ENCODE data around the gene DENND4A.
"Not testable (repeated sequence)": the region's sequence is repeated elsewhere in the genome, so short reads cannot be mapped to it uniquely, and the experiment has no call there.

Gene DENND4A

DNA sequence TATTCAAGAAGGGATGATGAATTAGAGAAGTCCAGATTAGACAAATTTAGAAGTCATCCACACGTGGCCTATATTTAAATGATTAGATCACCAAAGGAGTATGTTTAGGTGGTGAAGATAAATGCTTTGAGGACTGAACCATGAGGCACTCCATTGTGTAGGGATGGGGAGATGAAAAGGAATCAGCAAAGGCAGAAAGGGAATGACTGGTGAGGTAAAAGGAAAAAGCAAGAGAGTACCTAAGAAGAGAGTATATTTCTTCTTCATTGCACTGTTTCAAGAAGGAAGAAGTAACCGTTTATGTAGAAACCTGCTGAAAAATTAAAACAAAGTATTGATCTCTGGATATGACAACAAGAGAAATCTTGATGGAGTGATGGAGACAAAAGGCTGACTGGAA lies 40.7 kb downstream of the DENND4A start:
- DNase-seq = no peak

DNA sequence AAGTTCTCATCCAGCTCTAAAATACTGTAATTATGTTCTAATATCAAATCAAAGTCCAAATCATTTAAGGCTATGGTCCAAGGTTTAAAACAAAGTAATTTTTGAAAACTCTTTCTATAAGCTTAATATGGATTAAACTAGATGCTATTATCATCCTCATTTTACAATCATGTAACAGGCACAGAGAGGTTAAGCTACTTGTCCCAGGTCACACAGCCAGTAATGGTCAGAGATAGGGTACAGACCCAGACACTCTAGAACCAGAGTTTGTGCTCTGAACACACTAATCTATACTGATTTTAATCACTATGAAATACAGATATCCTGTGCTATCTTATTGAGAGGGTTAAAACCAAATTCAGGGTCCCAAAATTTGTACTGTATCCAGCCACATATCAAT lies 44.8 kb downstream of the DENND4A start:
- no peak for DNase-seq

DNA sequence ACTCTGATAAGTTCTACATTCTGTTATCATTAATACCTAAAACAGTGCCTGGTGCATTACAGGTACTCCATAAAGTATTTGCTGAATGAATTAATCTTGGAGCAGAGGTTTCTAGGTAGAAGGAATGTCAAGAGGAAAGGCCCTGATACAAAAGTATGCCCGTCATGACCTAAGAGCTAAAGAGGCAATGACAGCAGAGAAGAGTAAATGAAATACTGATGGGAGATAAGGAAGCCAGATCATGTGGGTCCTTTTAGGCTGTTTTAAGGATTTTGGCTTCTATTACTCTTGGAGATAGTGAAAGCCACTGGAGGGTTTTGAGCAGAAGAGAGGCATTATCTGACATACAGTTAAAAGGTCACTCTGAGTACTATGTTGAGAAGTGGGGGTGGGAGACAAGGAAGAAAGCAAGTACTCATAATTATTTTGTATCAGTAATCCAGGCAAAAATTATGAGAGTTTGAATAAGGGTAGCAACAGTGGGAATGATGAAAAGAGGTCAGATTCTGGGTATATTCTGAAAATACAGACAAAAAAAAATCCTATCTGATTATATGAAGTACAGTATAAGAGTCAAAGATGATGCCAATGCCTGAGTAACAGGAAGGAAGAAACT lies 48.3 kb downstream of the DENND4A start:
- no peak for DNase-seq

DNA sequence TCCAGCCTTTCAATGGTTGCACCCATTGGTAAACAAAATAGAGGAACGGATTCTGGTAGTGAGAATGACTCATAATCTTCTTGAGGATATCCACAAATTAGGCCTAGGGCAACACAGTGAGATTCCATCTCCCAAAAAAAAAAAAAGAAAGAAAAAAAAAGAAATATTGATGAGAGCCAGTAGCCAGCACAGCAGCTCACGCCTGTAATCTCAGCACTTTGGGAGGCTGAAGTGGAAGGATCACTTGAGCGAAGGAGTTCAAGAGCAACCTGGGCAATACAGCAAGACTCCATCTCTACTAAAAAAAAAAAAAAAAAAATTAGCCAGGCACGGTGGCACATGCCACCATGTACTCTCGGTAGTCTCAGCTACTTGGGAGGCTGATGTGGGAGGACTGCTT lies 51.9 kb downstream of the DENND4A start:
- DNase-seq = no peak

DNA sequence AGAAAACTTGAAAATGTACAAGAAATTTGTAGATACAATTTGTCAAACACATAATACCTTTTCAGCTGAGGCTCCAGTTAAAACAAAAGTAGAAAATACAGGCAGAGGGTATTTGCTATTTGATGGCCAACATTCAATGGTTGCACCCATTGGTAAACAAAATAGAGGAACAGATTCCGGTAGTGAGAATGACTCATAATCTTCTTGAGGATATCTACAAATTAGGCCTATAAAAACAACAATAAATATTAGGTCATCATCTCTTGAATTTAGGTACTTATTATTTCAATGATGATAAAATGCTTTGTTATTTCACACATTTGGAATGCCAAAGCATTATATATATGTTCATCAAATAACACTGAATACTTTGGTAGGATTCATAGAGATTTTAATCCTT lies 53.4 kb downstream of the DENND4A start:
- no peak for DNase-seq

DNA sequence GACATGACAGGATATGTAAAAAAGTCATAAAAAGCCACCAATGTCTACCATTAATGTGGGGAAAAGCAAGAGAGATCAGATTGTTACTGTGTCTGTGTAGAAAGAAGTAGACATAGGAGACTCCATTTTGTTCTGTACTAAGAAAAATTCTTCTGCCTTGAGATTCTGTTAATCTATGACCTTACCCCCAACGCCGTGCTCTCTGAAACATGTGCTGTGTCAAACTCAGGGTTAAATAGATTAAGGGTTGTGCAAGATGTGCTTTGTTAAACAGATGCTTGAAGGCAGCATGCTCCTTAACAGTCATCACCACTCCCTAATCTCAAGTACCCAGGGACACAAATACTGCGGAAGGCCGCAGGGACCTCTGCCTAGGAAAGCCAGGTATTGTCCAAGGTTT lies 58.5 kb downstream of the DENND4A start:
- not testable (repeated sequence) for DNase-seq

DNA sequence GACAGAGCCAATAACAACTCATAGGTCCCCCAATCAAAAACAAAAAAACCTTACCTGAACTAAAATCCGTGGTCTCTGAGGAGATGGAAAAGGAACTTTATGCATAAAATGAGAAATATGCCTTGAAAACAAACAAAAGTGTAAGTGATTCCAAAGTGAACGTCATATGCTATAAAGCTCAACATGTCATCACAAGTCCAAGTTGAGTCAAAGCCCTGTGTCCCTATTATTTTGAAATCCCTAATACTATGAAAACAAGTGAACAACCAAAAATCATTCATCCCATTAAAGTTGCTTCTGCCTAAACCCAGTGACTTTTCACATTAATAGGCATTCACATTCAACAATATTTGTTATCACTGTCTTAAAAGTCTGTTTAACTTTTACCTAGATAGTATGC lies 59.4 kb downstream of the DENND4A start:
- no peak for DNase-seq

DNA sequence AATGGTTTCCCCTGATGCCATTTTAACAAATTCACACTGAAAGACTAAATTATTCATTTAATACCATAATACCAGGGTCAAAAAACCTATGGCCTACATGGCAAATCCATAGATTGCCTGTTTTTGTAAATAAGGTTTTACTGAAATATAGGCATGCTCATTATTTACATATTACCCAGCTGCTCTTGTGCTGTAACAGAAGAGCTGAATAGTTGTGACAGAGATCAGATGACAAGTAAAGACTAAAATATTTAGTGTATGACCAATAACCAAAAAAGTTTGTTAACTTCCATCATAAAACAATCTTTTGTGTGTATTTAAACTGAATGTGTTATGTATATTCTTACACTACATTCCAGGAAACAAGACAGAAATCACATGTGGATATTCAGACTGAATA lies 60.2 kb downstream of the DENND4A start:
- no peak for DNase-seq

DNA sequence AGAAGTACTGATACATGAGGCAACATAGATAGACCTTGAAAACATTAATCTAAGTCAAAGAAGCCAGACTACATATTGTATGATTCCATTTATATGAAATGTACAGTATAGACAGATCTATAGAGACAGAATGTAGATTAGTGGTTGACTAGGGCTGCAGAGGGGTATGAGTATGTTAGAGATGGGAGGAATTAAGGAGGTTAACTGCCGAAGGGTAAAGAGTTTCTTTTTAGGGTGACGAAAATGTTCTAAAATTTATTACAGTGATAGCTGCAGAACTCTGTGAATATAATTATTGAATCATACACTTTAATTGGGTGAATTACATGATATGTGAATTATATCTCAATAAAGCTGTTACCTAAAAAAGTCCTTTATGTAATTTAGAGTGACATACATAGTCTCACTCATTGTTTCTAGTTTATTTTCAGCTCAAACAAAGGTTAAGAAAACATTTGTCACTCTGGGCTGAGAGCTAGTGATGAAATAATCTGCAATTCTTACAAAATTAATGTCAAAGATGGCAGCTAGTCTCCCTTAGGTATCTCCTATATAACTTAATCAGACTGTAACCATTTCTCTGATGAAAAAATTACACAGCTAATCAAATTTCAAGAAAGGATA lies 61.4 kb downstream of the DENND4A start:
- DNase-seq = no peak

DNA sequence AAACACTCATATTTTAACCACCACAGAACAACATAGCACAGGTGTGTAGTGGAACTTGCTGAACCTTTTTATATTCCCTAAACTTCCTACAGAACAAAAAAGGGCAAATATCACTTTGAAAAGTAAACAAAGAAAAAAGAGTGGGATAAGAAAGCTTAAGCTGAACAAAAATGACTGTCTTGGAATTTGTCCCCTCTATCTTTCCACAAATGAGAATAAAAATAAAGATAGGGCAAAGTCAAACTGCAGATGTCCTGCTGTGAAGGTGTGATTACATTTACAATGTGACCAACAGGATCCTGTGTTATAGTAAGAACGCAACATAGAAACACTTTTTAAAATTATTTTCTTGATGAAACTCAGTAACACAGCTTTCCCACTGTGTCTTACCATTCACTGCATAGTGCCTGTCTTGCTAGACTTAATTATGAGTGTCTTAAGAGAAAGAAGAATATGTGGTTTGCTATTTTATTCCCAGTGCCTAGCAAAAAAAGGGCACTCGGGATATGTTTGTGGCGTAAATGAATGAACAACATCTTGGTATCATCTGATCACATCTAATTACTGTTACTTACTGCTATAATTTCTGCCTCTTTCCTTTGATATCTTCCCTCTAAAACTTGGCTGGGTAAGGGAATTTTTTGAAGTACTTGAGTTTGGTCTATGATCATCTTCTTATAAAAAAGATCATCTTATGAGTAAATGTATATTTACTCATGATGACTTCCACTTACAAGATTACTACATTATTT lies 67.5 kb downstream of the DENND4A start:
- no peak for DNase-seq

DNA sequence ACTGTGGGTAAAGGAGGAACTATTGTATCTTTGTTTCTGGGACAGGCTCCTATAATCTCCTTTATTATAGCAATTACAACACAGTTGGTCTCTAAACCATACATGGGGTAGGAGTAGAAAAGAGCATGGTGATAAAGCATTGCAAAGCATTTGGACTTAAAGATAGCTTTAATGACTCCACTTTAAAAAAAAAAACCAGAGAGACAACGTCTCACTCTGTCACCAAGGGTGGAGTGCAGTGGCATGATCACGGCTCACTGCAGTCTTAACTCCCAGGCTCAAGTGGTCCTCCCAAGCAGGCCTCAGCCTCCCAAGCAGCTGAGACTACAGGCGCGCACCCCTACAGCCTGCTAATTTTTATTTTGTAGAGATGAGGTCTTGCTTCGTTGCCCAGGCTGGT lies 68.2 kb downstream of the DENND4A start:
- no peak for DNase-seq

DNA sequence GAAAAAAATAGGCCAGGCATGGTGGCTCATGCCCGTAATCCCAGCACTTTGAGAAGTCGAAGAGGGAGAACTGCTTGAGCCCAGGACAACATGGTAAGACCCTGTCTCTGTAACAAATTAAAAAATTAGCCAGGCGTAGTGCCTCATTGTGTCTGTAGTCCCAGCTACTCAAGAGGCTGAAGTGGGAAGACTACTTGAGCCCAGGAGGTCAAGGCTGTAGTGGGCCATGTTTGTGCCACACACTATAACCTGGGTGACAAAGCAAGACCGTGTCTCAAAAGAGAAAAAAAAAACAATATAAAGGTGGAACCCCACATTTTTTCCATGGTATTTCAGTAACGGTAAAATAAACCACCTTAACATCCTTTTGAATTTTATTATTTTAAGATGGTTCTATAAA lies 69.9 kb downstream of the DENND4A start:
- DNase-seq = no peak

DNA sequence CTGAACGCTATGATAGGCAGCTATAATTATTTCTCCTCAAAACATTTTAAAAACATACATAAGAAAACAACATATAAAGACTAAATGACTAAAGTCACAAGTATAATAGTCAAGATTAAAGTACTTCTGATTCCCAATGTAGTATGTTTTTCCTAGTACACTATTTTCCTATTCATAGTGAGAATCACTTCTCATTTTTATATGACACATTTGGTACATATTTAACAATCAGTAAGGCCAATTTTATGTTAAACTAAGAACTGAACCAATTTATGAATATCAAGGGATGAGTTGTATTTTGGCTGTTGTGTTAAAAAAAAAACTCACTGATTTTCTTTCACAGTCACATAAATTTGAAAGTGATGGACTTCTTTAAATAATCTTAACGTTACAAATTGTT lies 79.7 kb downstream of the DENND4A start:
- DNase-seq = no peak

DNA sequence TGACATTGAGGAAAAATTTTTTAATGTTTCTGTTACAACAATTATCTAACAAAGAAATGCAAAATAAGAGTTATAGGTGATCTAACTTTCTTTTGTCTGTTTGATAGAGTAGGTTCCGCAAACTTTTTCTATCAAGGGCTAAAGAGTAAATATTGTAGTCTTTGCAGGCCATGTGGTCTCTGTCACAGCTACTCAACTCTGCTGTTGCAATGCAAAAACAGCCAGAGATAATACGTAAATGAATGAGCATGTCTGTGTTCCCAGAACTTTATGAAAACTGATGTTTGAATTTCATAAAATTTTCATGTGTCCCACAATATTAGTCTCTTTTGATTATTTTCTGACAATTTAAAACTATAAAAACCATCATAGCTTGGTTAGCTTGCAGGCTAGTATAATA lies 97.0 kb downstream of the DENND4A start:
- no peak for DNase-seq

DNA sequence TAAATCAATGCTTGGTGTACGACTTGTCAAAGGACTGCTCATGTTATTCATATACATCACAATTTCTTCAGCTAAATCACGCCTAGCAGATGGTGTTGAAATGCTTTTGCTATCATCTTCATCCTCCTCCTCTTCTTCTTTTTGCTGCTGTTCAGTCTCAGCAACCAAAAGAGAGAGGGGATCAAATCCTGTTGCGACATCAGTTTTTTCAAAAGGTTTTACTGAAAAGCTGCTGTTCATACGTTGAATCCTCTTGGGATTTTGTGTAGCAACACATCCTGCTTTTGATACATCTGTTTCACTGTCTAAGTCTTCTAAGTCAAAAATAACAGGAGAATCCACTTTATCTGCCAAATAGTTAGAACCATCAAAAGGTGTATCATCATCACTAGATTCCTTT lies 101.3 kb downstream of the DENND4A start:
- DNase-seq = no peak

DNA sequence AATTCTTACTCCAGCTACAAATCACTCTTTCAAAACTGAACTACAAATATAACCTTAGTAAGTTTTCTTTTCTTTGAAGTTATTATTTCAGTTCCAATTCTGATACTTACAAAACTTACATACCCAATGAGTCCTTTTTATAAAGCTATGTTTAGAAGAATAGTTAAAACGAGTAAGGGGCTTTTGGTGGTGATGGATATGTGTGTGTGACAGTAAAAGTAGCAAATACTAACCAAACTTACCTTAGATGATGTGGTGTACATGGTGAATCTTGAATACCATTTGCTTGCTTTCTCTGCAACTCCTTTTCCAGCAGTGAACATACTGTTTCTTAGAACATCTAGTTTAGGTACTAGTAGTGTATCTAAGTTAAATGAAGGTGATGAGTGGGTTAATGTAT lies 101.9 kb downstream of the DENND4A start:
- DNase-seq = no peak

DNA sequence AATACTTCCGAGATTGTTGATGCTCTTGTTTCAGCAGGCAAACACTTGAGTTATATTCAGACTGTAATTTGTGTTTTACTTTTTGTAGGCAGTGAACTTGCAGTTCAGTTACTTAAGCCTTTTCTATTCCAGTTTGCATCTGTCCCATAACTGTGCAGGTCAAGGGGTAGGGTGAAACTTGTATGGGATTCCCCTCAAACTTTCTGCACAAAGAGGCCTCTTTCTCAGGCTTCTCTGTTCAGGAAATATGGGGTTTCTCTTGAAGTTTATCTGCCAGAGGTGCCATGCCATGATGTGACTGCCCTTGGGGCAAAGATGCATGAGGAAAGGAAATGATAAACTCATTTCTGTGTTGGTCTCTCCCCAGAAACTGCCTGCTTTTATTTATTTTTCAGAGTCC lies 103.6 kb downstream of the DENND4A start:
- no peak for DNase-seq

DNA sequence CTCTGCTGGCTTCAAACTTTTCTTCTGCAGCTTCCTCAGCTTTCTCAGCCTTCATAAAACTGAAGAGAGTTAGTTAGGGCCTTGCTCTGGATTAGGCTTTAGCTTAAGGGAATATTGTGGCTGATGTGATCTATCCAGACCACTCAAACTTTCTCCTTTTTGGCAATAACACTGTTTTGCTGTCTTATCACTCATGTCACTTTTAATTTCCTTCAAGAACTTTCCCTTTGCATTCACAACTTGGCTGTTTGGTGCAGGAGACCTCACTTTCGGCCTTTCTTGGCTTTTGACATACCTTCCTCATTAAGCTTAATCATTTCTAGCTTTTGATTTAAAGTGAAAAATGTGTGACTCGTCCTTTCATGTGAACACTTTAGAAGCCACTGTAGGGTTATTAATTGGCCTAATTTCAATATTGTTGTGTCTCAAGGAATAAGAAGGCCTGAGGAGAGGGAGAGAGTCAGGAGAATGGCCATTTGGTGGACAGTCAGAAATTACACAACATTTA lies 109.6 kb downstream of the DENND4A start:
- DNase-seq = no peak

DNA sequence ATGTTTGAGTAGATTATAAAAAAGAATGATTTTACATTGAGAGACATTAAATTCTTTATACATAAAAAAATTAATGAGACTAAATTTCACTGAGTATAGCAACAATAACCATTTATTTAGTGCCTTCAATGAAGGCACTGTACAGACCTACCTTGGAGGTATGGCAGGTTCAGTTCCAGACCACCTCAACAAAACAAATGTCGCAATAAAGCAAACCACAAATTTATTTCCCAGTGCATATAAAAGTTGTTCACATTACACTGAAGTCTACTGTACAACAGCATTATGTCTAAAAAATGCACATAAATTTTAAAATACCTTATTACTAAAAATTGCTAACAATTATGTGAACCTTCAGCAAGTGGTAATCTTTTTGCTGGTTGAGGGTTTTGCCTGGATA lies 111.5 kb downstream of the DENND4A start:
- no peak for DNase-seq

DNA sequence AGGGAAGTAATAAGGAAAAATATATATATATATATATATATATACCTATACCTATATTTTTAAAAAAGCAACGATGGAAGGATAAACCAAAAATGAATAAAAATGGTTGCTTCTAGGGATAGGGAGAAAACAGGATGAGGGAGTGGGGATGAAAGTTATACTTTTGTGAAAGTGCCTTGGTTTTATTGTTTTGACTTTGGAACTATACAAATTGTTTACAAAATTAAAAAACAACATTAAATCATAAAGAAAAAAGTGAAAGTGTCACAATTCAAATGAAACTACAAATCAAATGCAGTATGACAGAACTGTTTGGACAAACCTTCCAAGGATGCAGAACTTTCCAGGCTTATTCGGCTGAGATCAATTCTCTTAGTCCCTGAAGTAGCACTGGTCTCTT lies 116.0 kb downstream of the DENND4A start:
- no peak for DNase-seq

DNA sequence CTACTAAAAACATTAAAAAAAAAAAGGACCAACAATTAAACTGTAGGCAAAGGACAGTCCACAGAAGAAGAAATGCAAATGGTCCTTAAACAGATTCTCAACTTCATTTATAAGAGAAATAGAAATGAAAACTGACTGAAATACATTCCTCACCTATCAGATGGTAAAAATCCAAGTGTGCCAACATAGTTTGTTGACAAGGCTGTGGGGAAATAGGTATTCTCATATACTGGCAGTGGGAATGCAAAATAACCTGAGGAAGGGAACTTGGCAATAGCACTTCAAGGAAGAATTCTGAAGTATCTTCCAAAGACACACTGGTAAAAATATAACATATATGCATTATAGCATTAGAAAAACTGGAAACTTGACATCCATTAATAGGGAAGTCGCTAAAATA lies 116.5 kb downstream of the DENND4A start:
- no peak for DNase-seq

DNA sequence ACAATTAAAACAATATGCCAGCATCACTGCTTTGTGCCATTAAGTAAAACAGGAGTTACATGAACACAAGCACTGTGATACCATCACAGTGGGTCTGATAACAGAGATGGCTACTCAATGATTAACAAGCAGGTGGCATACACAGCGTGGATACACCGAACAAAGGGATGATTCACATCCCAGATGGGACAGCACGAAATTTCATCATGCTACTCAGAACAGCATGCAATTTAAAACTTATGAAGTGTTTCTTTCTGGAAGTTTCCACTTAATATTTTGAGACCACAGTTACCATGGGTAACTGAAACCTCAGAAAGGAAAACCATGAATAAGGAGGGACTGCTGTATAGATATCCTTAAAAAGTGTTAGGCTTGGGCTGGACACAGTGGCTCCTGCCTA lies 125.8 kb downstream of the DENND4A start:
- no peak for DNase-seq

DNA sequence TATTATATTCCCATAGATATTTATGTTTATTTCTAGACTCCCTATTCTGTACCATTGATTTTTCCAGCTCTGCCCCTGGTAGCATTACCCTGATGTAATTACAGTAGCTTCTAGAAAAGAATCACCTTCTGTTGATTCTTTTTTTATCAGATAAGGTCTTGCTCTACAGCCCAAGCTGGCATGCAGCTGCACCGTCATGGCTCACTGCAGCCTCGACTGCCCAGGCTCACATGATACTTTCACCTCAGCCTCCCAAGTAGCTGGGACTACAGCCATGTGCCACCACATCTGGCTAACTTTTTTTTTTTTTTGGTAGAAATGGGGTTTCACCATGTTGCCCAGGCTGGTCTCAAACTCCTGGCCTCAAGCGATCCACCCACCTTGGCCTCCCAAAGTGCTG lies 128.6 kb downstream of the DENND4A start:
- no peak for DNase-seq

DNA sequence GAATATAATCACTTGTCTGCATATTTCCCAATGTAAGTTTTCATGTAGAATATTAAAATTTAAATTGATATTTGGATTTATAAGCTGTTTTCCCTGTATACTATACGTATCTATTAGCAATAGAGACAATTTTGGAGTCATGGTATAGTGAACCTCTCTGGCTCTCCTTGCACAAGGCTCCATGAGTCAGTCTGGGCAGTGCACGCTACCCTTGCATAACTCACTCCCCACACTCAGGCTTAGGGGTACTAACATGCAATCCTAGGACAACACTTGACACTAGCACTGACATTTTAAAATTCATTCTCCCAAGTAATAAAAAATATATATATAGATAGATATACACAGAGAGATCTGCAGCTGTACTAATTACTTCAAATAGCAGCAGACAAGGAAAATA lies 131.2 kb downstream of the DENND4A start:
- no peak for DNase-seq
